Lower lobe of right lung (tissue), 2 donors: ENCODE data around the gene CSNK1E. TPM values are rescaled to one million over a fixed set of nuclear protein-coding genes. Genes with fewer than 3 reads are reported as not detected.
A peak's percentile ranks its signal among the peaks of the same experiment; 100 is the strongest.

Experiments used
- ATAC-seq, 2 donors: fragments of 200-7000 bp; cut with Tn5 transposase; one replicate each; pipeline ENCODE4 v1.9.1; 2020 to 2022; ENCODE audit warnings: mild to moderate bottlenecking in 2 of 2, moderate library complexity in 2 of 2
- DNase-seq: peaks from one replicate; pipeline ENCODE4 v3.0.0-alpha.2; 2020
- H3K27ac ChIP-seq: fragments of 200-600 bp; one replicate; pipeline ENCODE4 v1.8.0; 2022
- H3K27me3 ChIP-seq: fragments of 200-600 bp; one replicate; pipeline ENCODE4 v1.8.0; 2022; ENCODE audit warnings: low read depth
- H3K36me3 ChIP-seq: fragments of 200-600 bp; one replicate; pipeline ENCODE4 v1.8.0; 2022; ENCODE audit warnings: mild to moderate bottlenecking
- H3K4me1 ChIP-seq: fragments of 200-600 bp; one replicate; pipeline ENCODE4 v1.8.0; 2022
- H3K4me3 ChIP-seq: fragments of 200-600 bp; one replicate; pipeline ENCODE4 v1.8.0; 2022; ENCODE audit warnings: mild to moderate bottlenecking
- H3K9me3 ChIP-seq: fragments of 200-600 bp; one replicate; pipeline ENCODE4 v1.8.0; 2022
- CTCF ChIP-seq: fragments of 200-600 bp; IDR thresholded peaks from one replicate; pipeline ENCODE4 v1.8.0; 2022; ENCODE audit warnings: antibody characterized with exemption, mild to moderate bottlenecking
- intact Hi-C: fragments of 100-400 bp; cut with DNase I; formaldehyde crosslinking; loops from one replicate; pipeline ENCODE4 v1.11.0; 2022
- total RNA-seq: library from RNA; stranded (reverse); fragmentation: NEBNext Ultra II Directional; extraction: Animal tissue kit (Norgen Biotek cat#: 25700); gene quantifications from one replicate; pipeline ENCODE4 v1.2.1, GENCODE V29; 2021
- donor health status: DM: no; HTN: yes; CAD: no; lungs with severe emphysema.

The CSNK1E gene
- total RNA-seq, 1 donor from 2014 or later: 126 TPM

GRCh38 chr22:38286915-38287669 lies 30.1 kb downstream of the CSNK1E start:
- Histone ChIP-seq H3K27me3 (no peaks in the 10 kb centered on the region), H3K36me3 (peaks cover 30% of the 10 kb centered on the region), H3K9me3 (no peaks in the 10 kb centered on the region), H3K4me3 (no peak overlapping the region), H3K4me1 (peaks cover 16% of the 10 kb centered on the region), H3K27ac (peak overlapping the region; percentile 11)
- DNase-seq (no peak), ATAC-seq (no peak)
- intact Hi-C loops: no loop called here
- TF ChIP-seq CTCF: no peak

- Histone ChIP-seq H3K27ac (peak overlapping the region; percentile 72), H3K36me3 (peaks cover 13% of the 10 kb centered on the region), H3K4me1 (peaks cover 16% of the 10 kb centered on the region), H3K4me3 (no peak overlapping the region), H3K27me3 (no peaks in the 10 kb centered on the region), H3K9me3 (no peaks in the 10 kb centered on the region)
- no peak for ATAC-seq
- no peak for DNase-seq
- no peak for TF ChIP-seq CTCF
- intact Hi-C loops: no loop called here
Measured at GRCh38 chr22:38285018-38285417, 32.2 kb downstream of the CSNK1E start.

GRCh38 chr22:38284042-38284402 lies 33.2 kb downstream of the CSNK1E start:
- DNase-seq (no peak), ATAC-seq (peak; percentile 69 to 79)
- no peak for TF ChIP-seq CTCF
- peaks cover 3% of the 10 kb centered on the region for H3K36me3 ChIP-seq
- intact Hi-C loops: no loop called here
- H3K9me3 ChIP-seq: no peaks in the 10 kb centered on the region
- H3K27ac ChIP-seq: peak overlapping the region; percentile 72
- H3K27me3 ChIP-seq: no peaks in the 10 kb centered on the region
- H3K4me3 ChIP-seq: no peak overlapping the region
- H3K4me1 ChIP-seq: peaks cover 16% of the 10 kb centered on the region

- no peak for DNase-seq
- Histone ChIP-seq H3K9me3 (no peaks in the 10 kb centered on the region), H3K27me3 (no peaks in the 10 kb centered on the region), H3K27ac (peak overlapping the region; percentile 72), H3K36me3 (no peaks in the 10 kb centered on the region), H3K4me1 (peaks cover 16% of the 10 kb centered on the region), H3K4me3 (no peak overlapping the region)
- intact Hi-C loops: no loop called here
- no peak for ATAC-seq
- no peak for TF ChIP-seq CTCF
Measured at GRCh38 chr22:38282397-38282796, 34.8 kb downstream of the CSNK1E start.

GRCh38 chr22:38276166-38276565 lies 41.1 kb downstream of the CSNK1E start:
- Histone ChIP-seq H3K27me3 (no peaks in the 10 kb centered on the region), H3K4me1 (peaks cover 10% of the 10 kb centered on the region), H3K36me3 (no peaks in the 10 kb centered on the region), H3K27ac (no peak overlapping the region), H3K4me3 (no peak overlapping the region), H3K9me3 (no peaks in the 10 kb centered on the region)
- intact Hi-C loops: no loop called here
- ATAC-seq (no peak), DNase-seq (no peak)
- TF ChIP-seq CTCF: no peak
